ENCODE results near the gene ADGRA3.

ADGRA3 gene

DNA sequence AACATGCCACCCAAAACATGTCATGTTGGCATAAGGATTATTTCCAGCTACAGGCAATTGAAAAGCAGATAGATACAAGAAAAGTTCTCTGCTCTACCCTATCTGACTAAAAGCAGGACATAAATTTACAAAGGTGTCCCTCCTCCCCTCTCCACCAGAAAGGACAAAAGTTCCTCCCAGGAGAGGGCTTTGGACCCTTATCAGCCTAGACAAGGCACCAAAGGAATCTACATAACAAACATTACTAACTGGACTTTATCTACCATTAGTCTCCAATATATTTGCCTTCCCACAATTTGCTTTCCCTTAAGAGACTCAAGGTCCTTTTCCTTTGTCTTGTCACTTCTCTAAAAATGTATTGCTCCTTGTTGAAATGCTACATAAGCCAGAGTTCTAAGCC, 55.6 kb downstream of the ADGRA3 start:
- Histone ChIP-seq H3K79me2 (ENCODE audit: insufficient read depth, low read length) (no peaks in the 10 kb centered on the region), H3K9me3 (ENCODE audit: insufficient read depth, low read length) (no peaks in the 10 kb centered on the region), H3K27me3 (ENCODE audit: low read length) (no peaks in the 10 kb centered on the region), H4K20me1 (ENCODE audit: low read depth, low read length) (no peaks in the 10 kb centered on the region), H3K4me2 (ENCODE audit: low read depth, low read length, poor library complexity, severe bottlenecking) (no peak overlapping the region), H3K36me3 (ENCODE audit: low read length) (no peaks in the 10 kb centered on the region), H3K9ac (ENCODE audit: low read length) (no peak overlapping the region), H3K9me2 (replicated peaks; ENCODE audit: insufficient read depth, low read length) (no peaks in the 10 kb centered on the region), H3F3A (ENCODE audit: insufficient read depth) (no peaks in the 10 kb centered on the region), H3K27ac (ENCODE audit: low read depth, low read length) (no peak overlapping the region), H2AFZ (ENCODE audit: low read depth, low read length, severe bottlenecking) (no peak overlapping the region), H3K4me3 (ENCODE audit: insufficient read depth, low read length, poor library complexity, severe bottlenecking) (no peak overlapping the region)
- TF ChIP-seq CTCF (IDR thresholded peaks at IDR 0.05; ENCODE audit: insufficient read depth, low read length, poor library complexity, severe bottlenecking) (no peak), EZH2phosphoT487 (conservative IDR thresholded peaks at IDR 0.05; ENCODE audit: low read length) (no peak)

DNA sequence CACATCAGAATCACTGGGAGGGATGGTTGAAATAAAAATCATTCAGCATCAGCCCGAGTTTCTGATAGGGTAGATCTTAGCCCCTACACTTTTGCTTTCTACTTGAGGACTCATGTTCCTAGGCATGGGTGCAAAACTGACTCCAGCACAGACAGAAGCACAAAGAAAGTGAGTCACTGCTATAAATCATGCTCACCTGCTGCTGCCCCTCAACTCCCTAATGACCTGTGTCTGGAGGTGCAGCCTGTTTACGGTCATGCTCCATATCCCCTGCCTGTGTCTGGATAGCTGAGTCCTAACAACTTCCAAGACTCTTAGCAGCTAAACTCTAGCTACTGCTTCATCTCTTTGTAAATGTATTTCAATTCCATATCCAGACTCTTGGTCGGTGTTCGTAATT, 57.8 kb downstream of the ADGRA3 start:
- no peak for TF ChIP-seq CTCF (IDR thresholded peaks at IDR 0.05; ENCODE audit: insufficient read depth, low read length, poor library complexity, severe bottlenecking)
- TF ChIP-seq EZH2phosphoT487 (conservative IDR thresholded peaks at IDR 0.05; ENCODE audit: low read length): no peak
- H3K4me2 ChIP-seq (ENCODE audit: low read depth, low read length, poor library complexity, severe bottlenecking): no peak overlapping the region
- no peaks in the 10 kb centered on the region for H3K27me3 ChIP-seq (ENCODE audit: low read length)
- no peak overlapping the region for H3K9ac ChIP-seq (ENCODE audit: low read length)
- H4K20me1 ChIP-seq (ENCODE audit: low read depth, low read length): no peaks in the 10 kb centered on the region
- no peaks in the 10 kb centered on the region for H3K36me3 ChIP-seq (ENCODE audit: low read length)
- H3K79me2 ChIP-seq (ENCODE audit: insufficient read depth, low read length): no peaks in the 10 kb centered on the region
- H3K9me2 ChIP-seq (replicated peaks; ENCODE audit: insufficient read depth, low read length): no peaks in the 10 kb centered on the region
- H2AFZ ChIP-seq (ENCODE audit: low read depth, low read length, severe bottlenecking): no peak overlapping the region
- H3K4me3 ChIP-seq (ENCODE audit: insufficient read depth, low read length, poor library complexity, severe bottlenecking): no peak overlapping the region
- H3K27ac ChIP-seq (ENCODE audit: low read depth, low read length): no peak overlapping the region
- no peaks in the 10 kb centered on the region for H3K9me3 ChIP-seq (ENCODE audit: insufficient read depth, low read length)
- H3F3A ChIP-seq (ENCODE audit: insufficient read depth): no peaks in the 10 kb centered on the region

DNA sequence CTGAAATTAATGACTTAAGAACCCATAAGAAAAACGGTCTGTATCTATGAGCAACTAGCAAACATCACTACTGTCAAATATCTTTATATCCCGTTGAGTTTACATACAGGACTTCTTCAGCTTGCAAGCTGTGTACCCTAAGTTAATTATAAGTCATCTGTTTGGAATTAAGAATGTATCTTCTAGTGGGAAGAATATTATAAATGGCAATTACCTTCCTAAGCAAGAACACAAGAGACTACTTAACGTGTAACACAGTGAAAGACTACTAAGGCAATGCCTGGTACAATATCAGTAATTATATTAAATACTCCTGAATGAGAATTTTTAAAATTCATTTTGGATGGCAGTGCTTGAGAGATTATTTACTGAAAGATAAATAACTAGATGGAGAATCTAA, 58.5 kb downstream of the ADGRA3 start:
- no peaks in the 10 kb centered on the region for H3K9me2 ChIP-seq (replicated peaks; ENCODE audit: insufficient read depth, low read length)
- no peaks in the 10 kb centered on the region for H3K79me2 ChIP-seq (ENCODE audit: insufficient read depth, low read length)
- H3K27me3 ChIP-seq (ENCODE audit: low read length): no peaks in the 10 kb centered on the region
- H2AFZ ChIP-seq (ENCODE audit: low read depth, low read length, severe bottlenecking): no peak overlapping the region
- H3K9ac ChIP-seq (ENCODE audit: low read length): no peak overlapping the region
- H3K36me3 ChIP-seq (ENCODE audit: low read length): no peaks in the 10 kb centered on the region
- no peak overlapping the region for H3K27ac ChIP-seq (ENCODE audit: low read depth, low read length)
- H4K20me1 ChIP-seq (ENCODE audit: low read depth, low read length): no peaks in the 10 kb centered on the region
- no peak for TF ChIP-seq EZH2phosphoT487 (conservative IDR thresholded peaks at IDR 0.05; ENCODE audit: low read length)
- no peak for TF ChIP-seq CTCF (IDR thresholded peaks at IDR 0.05; ENCODE audit: insufficient read depth, low read length, poor library complexity, severe bottlenecking)
- H3F3A ChIP-seq (ENCODE audit: insufficient read depth): no peaks in the 10 kb centered on the region
- H3K9me3 ChIP-seq (ENCODE audit: insufficient read depth, low read length): no peaks in the 10 kb centered on the region
- H3K4me3 ChIP-seq (ENCODE audit: insufficient read depth, low read length, poor library complexity, severe bottlenecking): no peak overlapping the region
- H3K4me2 ChIP-seq (ENCODE audit: low read depth, low read length, poor library complexity, severe bottlenecking): no peak overlapping the region

GRCh38 chr4:22456291-22456690, 59.6 kb downstream of the ADGRA3 start:
- H3K27me3 ChIP-seq (ENCODE audit: low read length): no peaks in the 10 kb centered on the region
- no peak for TF ChIP-seq CTCF (IDR thresholded peaks at IDR 0.05; ENCODE audit: insufficient read depth, low read length, poor library complexity, severe bottlenecking)
- TF ChIP-seq EZH2phosphoT487 (conservative IDR thresholded peaks at IDR 0.05; ENCODE audit: low read length): no peak
- no peak overlapping the region for H3K4me3 ChIP-seq (ENCODE audit: insufficient read depth, low read length, poor library complexity, severe bottlenecking)
- H4K20me1 ChIP-seq (ENCODE audit: low read depth, low read length): no peaks in the 10 kb centered on the region
- no peaks in the 10 kb centered on the region for H3K9me3 ChIP-seq (ENCODE audit: insufficient read depth, low read length)
- H3K27ac ChIP-seq (ENCODE audit: low read depth, low read length): no peak overlapping the region
- no peak overlapping the region for H3K9ac ChIP-seq (ENCODE audit: low read length)
- H2AFZ ChIP-seq (ENCODE audit: low read depth, low read length, severe bottlenecking): no peak overlapping the region
- H3K4me2 ChIP-seq (ENCODE audit: low read depth, low read length, poor library complexity, severe bottlenecking): no peak overlapping the region
- no peaks in the 10 kb centered on the region for H3F3A ChIP-seq (ENCODE audit: insufficient read depth)
- H3K9me2 ChIP-seq (replicated peaks; ENCODE audit: insufficient read depth, low read length): no peaks in the 10 kb centered on the region
- no peaks in the 10 kb centered on the region for H3K79me2 ChIP-seq (ENCODE audit: insufficient read depth, low read length)
- no peaks in the 10 kb centered on the region for H3K36me3 ChIP-seq (ENCODE audit: low read length)

Measured in SU-DHL-6 (cell line).